ENCODE measurements around the gene FOXQ1. TPM values are rescaled to one million over a fixed set of nuclear protein-coding genes. Genes with fewer than 3 reads are reported as not detected.
A peak's percentile ranks its signal among the peaks of the same experiment; 100 is the strongest.

The FOXQ1 gene
- total and polyA plus RNA-seq, 2 of the 13 experiments (the other 11 are each of a cell fraction or from before 2014, with no cell fraction given) = 35.2 to 39.8 TPM

- TF ChIP-seq, protein P1, sequence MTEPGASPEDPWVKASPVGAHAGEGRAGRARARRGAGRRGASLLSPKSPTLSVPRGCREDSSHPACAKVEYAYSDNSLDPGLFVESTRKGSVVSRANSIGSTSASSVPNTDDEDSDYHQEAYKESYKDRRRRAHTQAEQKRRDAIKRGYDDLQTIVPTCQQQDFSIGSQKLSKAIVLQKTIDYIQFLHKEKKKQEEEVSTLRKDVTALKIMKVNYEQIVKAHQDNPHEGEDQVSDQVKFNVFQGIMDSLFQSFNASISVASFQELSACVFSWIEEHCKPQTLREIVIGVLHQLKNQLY (CRISPR knock-in tag; IDR thresholded peaks at IDR 0.05) = peak; percentile 48; the same call in 1 of the 2 replicates
- TF ChIP-seq, protein P2, sequence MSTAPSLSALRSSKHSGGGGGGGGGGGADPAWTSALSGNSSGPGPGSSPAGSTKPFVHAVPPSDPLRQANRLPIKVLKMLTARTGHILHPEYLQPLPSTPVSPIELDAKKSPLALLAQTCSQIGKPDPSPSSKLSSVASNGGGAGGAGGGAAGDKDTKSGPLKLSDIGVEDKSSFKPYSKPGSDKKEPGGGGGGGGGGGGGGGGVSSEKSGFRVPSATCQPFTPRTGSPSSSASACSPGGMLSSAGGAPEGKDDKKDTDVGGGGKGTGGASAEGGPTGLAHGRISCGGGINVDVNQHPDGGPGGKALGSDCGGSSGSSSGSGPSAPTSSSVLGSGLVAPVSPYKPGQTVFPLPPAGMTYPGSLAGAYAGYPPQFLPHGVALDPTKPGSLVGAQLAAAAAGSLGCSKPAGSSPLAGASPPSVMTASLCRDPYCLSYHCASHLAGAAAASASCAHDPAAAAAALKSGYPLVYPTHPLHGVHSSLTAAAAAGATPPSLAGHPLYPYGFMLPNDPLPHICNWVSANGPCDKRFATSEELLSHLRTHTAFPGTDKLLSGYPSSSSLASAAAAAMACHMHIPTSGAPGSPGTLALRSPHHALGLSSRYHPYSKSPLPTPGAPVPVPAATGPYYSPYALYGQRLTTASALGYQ (CRISPR knock-in tag; IDR thresholded peaks at IDR 0.05) = peak; percentile 93
- peak; percentile 18; the same call in 1 of the 2 replicates for TF ChIP-seq ZNF678 (CRISPR knock-in tag; IDR thresholded peaks at IDR 0.05)
- TF ChIP-seq, protein P3, sequence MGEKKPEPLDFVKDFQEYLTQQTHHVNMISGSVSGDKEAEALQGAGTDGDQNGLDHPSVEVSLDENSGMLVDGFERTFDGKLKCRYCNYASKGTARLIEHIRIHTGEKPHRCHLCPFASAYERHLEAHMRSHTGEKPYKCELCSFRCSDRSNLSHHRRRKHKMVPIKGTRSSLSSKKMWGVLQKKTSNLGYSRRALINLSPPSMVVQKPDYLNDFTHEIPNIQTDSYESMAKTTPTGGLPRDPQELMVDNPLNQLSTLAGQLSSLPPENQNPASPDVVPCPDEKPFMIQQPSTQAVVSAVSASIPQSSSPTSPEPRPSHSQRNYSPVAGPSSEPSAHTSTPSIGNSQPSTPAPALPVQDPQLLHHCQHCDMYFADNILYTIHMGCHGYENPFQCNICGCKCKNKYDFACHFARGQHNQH (CRISPR knock-in tag; IDR thresholded peaks at IDR 0.05) = peak; percentile 81; the same call in 1 of the 2 replicates
- TF ChIP-seq SMARCE1 (IDR thresholded peaks at IDR 0.05; ENCODE audit: borderline replicate concordance) = no peak
- TF ChIP-seq PLRG1 (conservative IDR thresholded peaks at IDR 0.05) = no peak
- TF ChIP-seq RXRB (CRISPR knock-in tag; IDR thresholded peaks at IDR 0.05; ENCODE audit: borderline replicate concordance) = peak; percentile 74; the same call in 1 of the 2 replicates
- TF ChIP-seq LCORL (IDR thresholded peaks at IDR 0.05) = no peak
- peak; percentile 98 for TF ChIP-seq LCORL (CRISPR knock-in tag; IDR thresholded peaks at IDR 0.05)
- TF ChIP-seq HMGXB4 (CRISPR knock-in tag; IDR thresholded peaks at IDR 0.05; ENCODE audit: borderline replicate concordance in 1 of 2, low read depth in 1 of 2) = peak; percentile 79 to 89; a peak in 2 of 4 replicates
- peak; percentile 80; the same call in 1 of the 2 replicates for TF ChIP-seq ZBTB43 (CRISPR knock-in tag; conservative IDR thresholded peaks at IDR 0.05)
- TF ChIP-seq PHF21A (CRISPR knock-in tag; IDR thresholded peaks at IDR 0.05) = peak; percentile 94
- TF ChIP-seq, protein P4, sequence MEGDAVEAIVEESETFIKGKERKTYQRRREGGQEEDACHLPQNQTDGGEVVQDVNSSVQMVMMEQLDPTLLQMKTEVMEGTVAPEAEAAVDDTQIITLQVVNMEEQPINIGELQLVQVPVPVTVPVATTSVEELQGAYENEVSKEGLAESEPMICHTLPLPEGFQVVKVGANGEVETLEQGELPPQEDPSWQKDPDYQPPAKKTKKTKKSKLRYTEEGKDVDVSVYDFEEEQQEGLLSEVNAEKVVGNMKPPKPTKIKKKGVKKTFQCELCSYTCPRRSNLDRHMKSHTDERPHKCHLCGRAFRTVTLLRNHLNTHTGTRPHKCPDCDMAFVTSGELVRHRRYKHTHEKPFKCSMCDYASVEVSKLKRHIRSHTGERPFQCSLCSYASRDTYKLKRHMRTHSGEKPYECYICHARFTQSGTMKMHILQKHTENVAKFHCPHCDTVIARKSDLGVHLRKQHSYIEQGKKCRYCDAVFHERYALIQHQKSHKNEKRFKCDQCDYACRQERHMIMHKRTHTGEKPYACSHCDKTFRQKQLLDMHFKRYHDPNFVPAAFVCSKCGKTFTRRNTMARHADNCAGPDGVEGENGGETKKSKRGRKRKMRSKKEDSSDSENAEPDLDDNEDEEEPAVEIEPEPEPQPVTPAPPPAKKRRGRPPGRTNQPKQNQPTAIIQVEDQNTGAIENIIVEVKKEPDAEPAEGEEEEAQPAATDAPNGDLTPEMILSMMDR (CRISPR knock-in tag; IDR thresholded peaks at IDR 0.05) = peak; percentile 50
- peak; percentile 65 for TF ChIP-seq BHLHE40 (IDR thresholded peaks at IDR 0.05; ENCODE audit: low read length)
- TF ChIP-seq MYNN (CRISPR knock-in tag; IDR thresholded peaks at IDR 0.05; ENCODE audit: low read depth) = no peak
- no peak; the same call in 1 of the 2 replicates for TF ChIP-seq PRDM4 (CRISPR knock-in tag; IDR thresholded peaks at IDR 0.05; ENCODE audit: borderline replicate concordance)
These were observed at the start of gene FOXQ1 (continued) for GRCh38 chr6:1311400-1312202.
